ENCODE measurements around the gene BRIP1.
"Not testable (repeated sequence)": the region's sequence is repeated elsewhere in the genome, so short reads cannot be mapped to it uniquely, and the experiment has no call there.

The BRIP1 gene

DNA sequence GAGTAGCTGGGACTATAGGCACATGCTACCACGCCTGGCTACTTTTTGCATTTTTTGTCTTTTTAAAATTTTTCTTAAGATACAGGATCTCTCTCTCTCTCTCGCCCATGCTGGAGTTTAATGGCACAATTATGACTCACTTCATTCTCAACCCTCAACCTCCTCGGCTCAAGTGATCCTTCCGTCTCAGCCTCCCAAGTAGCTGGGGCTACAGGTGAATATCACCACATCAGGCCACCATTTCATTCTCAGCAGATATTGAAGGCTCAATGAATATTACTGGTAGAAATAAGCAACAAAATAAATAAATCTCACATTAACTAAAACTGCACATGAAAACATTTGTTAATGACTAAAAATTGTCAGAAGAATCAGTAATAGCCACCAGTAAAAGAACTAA, 41.7 kb downstream of the BRIP1 start:
- no peak for DNase-seq (ENCODE audit: low read depth)
- TF ChIP-seq, protein P1, sequence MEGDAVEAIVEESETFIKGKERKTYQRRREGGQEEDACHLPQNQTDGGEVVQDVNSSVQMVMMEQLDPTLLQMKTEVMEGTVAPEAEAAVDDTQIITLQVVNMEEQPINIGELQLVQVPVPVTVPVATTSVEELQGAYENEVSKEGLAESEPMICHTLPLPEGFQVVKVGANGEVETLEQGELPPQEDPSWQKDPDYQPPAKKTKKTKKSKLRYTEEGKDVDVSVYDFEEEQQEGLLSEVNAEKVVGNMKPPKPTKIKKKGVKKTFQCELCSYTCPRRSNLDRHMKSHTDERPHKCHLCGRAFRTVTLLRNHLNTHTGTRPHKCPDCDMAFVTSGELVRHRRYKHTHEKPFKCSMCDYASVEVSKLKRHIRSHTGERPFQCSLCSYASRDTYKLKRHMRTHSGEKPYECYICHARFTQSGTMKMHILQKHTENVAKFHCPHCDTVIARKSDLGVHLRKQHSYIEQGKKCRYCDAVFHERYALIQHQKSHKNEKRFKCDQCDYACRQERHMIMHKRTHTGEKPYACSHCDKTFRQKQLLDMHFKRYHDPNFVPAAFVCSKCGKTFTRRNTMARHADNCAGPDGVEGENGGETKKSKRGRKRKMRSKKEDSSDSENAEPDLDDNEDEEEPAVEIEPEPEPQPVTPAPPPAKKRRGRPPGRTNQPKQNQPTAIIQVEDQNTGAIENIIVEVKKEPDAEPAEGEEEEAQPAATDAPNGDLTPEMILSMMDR (conservative IDR thresholded peaks at IDR 0.05; ENCODE audit: low read length), result no peak
- no peak overlapping the region for H3K4me3 ChIP-seq (ENCODE audit: low read length)

GRCh38 chr17:61819265-61819664, 44.1 kb downstream of the BRIP1 start:
- not testable (repeated sequence) for H3K4me3 ChIP-seq (ENCODE audit: low read length); DNase-seq (ENCODE audit: low read depth)

DNA sequence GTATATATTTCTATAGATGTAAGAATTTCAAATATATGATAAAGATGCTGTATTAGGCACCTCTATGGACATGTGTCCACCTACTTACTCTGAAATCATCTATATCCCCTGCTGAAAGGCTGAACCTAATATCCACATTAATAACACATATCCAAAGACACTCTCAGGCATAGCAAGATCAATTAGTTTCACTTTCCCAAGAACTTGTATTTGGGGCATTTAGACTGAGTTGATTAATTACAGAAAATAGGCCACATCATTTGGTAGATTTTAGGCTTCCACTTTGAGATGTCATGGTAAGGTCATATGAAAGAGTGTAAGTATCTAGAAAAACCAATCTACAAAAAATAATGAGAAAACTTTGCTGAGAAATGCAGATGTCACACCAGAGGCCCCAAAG, 45.1 kb downstream of the BRIP1 start:
- no peak for DNase-seq (ENCODE audit: low read depth)
- H3K4me3 ChIP-seq (ENCODE audit: low read length), result no peak overlapping the region
- TF ChIP-seq, protein P1 (conservative IDR thresholded peaks at IDR 0.05; ENCODE audit: low read length), result no peak

DNA sequence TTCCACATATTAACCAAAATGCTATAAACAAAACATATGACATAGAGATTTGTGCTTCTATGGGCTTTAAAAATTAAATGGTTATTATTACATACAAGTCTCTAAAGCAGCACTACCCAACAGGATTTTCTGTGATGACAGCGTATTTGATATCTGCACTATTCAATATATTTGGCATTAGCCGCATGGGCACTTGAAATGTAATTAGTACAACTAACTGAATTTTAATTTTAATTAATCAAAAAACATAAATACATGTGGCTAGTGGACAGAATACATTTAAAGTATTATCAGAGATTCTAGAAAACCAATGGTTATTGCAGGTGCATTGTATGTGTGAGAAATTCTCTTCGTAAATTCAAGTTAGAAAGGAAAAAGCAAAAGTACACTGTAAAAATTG, 45.9 kb downstream of the BRIP1 start:
- H3K4me3 ChIP-seq (ENCODE audit: low read length), result no peak overlapping the region
- no peak for DNase-seq (ENCODE audit: low read depth)
- TF ChIP-seq, protein P1 (conservative IDR thresholded peaks at IDR 0.05; ENCODE audit: low read length), result no peak

DNA sequence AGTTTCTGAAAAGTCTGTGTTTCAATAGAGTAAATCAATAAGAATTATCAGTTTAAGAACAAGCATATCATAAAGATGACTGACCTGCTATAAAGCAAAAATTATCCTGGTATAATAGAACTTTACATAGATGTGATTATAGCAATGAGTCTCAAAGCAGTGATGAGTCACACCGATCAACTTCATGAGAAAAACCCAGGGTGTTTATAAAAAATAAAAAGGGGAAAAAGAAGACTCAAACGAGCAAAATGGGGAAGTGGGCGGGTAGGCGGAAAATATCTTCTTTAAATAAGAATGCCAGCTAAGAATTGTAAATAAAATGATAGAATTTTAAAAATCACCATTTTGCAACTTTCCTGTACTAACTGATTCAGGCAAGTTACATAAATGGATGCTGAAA, 46.8 kb downstream of the BRIP1 start:
- no peak overlapping the region for H3K4me3 ChIP-seq (ENCODE audit: low read length)
- no peak for DNase-seq (ENCODE audit: low read depth)
- TF ChIP-seq, protein P1 (conservative IDR thresholded peaks at IDR 0.05; ENCODE audit: low read length), result no peak

DNA sequence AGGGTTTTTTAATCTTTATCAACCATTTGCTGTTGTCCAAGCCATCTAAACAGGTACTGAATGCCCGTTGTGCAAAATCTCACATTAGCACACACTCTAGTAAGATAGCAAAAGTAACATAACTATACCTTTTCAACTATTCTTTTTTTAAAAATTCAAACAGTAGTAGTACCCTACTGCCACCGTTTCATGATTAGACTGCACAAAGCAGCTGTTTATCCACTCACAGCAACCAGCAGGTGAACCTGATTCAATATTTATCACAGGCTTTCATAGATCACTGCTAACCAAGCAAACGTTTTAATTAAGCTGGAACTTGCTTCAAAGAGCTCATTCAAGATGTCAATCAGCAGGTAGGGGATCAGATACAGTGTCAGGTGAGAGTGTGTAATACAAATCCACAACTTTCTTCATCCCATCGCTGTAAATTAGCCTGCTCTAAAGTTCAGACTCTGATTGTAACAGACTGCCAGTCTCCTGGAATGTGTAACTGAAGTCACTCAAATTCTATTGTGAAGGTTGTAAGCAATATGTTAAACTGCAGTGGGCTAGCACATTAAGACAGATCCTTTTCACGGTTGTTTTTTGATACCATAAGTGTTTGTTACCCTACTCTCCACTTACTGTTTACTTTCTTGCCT, 47.3 kb downstream of the BRIP1 start:
- TF ChIP-seq, protein P1 (conservative IDR thresholded peaks at IDR 0.05; ENCODE audit: low read length), result no peak
- DNase-seq (ENCODE audit: low read depth), result no peak
- H3K4me3 ChIP-seq (ENCODE audit: low read length), result no peak overlapping the region

- TF ChIP-seq, protein P1 (conservative IDR thresholded peaks at IDR 0.05; ENCODE audit: low read length), result no peak
- no peak for DNase-seq (ENCODE audit: low read depth)
- H3K4me3 ChIP-seq (ENCODE audit: low read length), result no peak overlapping the region
These were observed 48.8 kb downstream of the BRIP1 start for GRCh38 chr17:61814485-61814884.

- peak; percentile 66 for DNase-seq (ENCODE audit: low read depth)
- H3K4me3 ChIP-seq (ENCODE audit: low read length), result no peak overlapping the region
These were observed 50.1 kb downstream of the BRIP1 start for GRCh38 chr17:61813211-61813610.

More at GRCh38 chr17:61813211-61813610, 50.1 kb downstream of the BRIP1 start:
- TF ChIP-seq, protein P1 (conservative IDR thresholded peaks at IDR 0.05; ENCODE audit: low read length), result no peak
